Cardiac muscle cell (in vitro differentiated cells and primary cell): Measurements from ENCODE around the gene APOBEC3F. TPM values are rescaled to one million over a fixed set of nuclear protein-coding genes. Genes with fewer than 3 reads are reported as not detected.
A peak's percentile ranks its signal among the peaks of the same experiment; 100 is the strongest.
"Not testable (repeated sequence)": the region's sequence is repeated elsewhere in the genome, so short reads cannot be mapped to it uniquely, and the experiment has no call there.

Experiments used
- DNase-seq, 2 donors: peaks; one replicate each; pipeline versions ENCODE4 v3.0.0 to v3.0.0-alpha.2; 2010 to 2017; ENCODE audit warnings: low read depth in 1 of 2, low spot score in 1 of 2
- H3K27ac ChIP-seq: fragments of 200-600 bp; sonication (generic); 2 replicates; pipeline ENCODE4 v1.5.1; 2016
- H3K27me3 ChIP-seq: fragments of 200-600 bp; sonication (generic); 2 replicates; pipeline ENCODE4 v1.6.0; 2016; ENCODE audit warnings: control low read depth
- H3K36me3 ChIP-seq: fragments of 200-600 bp; sonication (generic); 2 replicates; pipeline ENCODE4 v1.5.1; 2016; ENCODE audit warnings: control low read depth
- H3K4me1 ChIP-seq: fragments of 200-600 bp; sonication (generic); 2 replicates; pipeline ENCODE4 v1.8.1; 2017; ENCODE audit warnings: low read depth, mild to moderate bottlenecking, mixed run types
- H3K4me3 ChIP-seq: fragments of 200-600 bp; sonication (generic); 2 replicates; pipeline ENCODE4 v1.5.1; 2016; ENCODE audit warnings: mild to moderate bottlenecking
- H3K9me3 ChIP-seq: fragments of 200-600 bp; sonication (generic); 2 replicates; pipeline ENCODE4 v1.5.1; 2017; ENCODE audit warnings: low read depth, mild to moderate bottlenecking, control low read depth
- polyA plus RNA-seq: library from polyadenylated mRNA; unstranded; fragments of >200 nt; fragmentation: Nextera tagmentation; extraction: Ambion mirVana; gene quantifications from 2 replicates; pipeline ENCODE4 v1.2.1, GENCODE V29; 2016
- total RNA-seq: library from RNA; depleted of rRNA; stranded (reverse); fragments of >200 nt; gene quantifications from 2 replicates; pipeline ENCODE4 v1.2.3, GENCODE V29; 2016
- TF ChIP-seq, protein P1 (sequence below): IDR thresholded peaks from 2 replicates; pipeline ENCODE4 v1.5.1; 2012; ENCODE audit warnings: low read depth, mild to moderate bottlenecking, low read length

APOBEC3F gene
- total RNA-seq (11.8 and 12.9 TPM in 2 replicates), polyA plus RNA-seq (24.2 and 25.0 TPM in 2 replicates)

DNA sequence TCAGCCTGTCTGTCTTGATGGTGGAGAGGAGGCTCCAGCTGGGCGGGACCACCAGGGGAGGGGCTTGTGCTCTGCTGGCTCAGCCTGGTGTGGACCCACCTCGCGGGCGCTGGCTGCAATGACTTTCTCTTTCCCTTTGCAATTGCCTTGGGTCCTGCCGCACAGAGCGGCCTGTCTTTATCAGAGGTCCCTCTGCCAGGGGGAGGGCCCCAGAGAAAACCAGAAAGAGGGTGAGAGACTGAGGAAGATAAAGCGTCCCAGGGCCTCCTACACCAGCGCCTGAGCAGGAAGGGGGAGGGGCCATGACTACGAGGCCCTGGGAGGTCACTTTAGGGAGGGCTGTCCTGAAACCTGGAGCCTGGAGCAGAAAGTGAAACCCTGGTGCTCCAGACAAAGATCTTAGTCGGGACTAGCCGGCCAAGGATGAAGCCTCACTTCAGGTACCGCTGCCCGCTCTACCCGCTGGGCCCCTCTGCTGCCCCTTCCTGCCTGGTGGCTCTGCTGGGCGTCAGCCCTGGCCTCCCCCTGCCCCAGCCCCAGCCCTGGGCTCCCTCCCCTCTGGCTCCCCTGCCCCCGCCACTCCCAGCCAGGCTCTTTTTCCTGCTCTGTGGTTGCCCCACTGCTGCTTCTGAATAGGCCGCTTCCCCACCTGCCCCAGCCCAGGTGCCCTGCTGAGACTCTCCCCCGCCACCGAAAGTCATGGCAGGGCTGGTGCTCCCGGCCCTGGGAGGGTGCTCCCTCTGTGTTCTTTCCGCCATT is at the start of gene APOBEC3F:
TSS of gene APOBEC3F (plus strand) at position 327 of the 759 bp plus-strand sequence. CDS start at position 424, 97 bp downstream.
- not testable (repeated sequence) for H3K27me3 ChIP-seq, H3K36me3 ChIP-seq, H3K9me3 ChIP-seq
- peak; percentile 61 to 73 for DNase-seq
- H3K27ac ChIP-seq, result peak within 1 kb of the TSS; percentile 87
- peaks cover 17% of the 10 kb centered on the region for H3K4me1 ChIP-seq
- peak within 1 kb of the TSS; percentile 58 for H3K4me3 ChIP-seq

DNA sequence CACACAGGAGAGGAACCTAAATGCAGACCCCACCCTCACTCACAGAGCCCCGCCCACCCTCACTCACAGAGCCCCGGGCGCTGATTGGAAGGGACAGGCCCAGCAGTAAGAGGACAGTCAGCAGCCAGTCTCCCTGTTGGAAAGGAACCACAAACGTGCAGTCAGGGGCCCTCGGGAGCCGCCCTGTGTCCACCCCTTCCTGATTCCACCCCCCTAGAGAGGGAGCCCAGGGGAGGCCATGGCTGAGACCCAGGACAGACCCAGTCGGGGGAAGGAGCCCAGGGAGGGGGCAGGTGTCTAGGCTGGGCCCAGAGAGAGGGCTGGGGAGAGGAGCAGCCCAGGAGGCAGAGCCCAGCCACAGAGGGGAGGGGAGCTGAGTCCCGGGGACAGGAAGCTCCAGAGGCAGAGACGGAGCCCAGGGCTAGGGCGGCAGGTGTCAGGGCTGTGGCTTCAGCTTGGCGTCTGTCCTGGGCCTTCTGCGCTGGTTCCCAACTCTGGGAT is 47.7 kb upstream of the APOBEC3F start:
- not testable (repeated sequence) for H3K9me3 ChIP-seq, H3K4me3 ChIP-seq, H3K4me1 ChIP-seq, H3K36me3 ChIP-seq, H3K27me3 ChIP-seq
- peak in 1 of 2 donors; percentile 78 for DNase-seq
- H3K27ac ChIP-seq, result peak overlapping the region; percentile 66

DNA sequence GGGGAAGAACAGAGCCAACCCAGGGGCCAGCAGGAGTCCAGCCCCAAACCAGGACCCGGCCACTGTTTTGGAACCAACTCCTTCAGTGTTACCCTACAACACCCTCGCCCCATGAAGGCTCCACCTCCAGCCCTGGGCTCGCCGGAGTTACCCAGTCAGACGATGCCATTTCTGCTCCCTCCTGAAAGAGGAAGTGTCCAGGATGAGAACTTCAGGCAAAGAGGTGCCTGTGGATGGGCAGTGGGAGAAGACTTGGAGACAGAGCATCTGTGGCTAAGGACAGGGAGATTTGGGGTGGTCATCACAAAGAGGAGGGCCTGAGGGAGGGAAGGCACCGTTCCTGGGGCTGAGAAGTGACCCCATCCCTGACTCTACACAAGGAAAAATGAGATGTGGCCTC is 44.6 kb upstream of the APOBEC3F start:
- TF ChIP-seq, protein P1, sequence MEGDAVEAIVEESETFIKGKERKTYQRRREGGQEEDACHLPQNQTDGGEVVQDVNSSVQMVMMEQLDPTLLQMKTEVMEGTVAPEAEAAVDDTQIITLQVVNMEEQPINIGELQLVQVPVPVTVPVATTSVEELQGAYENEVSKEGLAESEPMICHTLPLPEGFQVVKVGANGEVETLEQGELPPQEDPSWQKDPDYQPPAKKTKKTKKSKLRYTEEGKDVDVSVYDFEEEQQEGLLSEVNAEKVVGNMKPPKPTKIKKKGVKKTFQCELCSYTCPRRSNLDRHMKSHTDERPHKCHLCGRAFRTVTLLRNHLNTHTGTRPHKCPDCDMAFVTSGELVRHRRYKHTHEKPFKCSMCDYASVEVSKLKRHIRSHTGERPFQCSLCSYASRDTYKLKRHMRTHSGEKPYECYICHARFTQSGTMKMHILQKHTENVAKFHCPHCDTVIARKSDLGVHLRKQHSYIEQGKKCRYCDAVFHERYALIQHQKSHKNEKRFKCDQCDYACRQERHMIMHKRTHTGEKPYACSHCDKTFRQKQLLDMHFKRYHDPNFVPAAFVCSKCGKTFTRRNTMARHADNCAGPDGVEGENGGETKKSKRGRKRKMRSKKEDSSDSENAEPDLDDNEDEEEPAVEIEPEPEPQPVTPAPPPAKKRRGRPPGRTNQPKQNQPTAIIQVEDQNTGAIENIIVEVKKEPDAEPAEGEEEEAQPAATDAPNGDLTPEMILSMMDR, result no peak
- DNase-seq, result no peak
- H3K27ac ChIP-seq, result no peak overlapping the region
- H3K27me3 ChIP-seq, result no peaks in the 10 kb centered on the region
- H3K36me3 ChIP-seq, result no peaks in the 10 kb centered on the region
- peaks cover 3% of the 10 kb centered on the region for H3K4me1 ChIP-seq
- no peak overlapping the region for H3K4me3 ChIP-seq
- no peaks in the 10 kb centered on the region for H3K9me3 ChIP-seq

GRCh38 chr22:38997518-38997917 is 43.1 kb upstream of the APOBEC3F start:
- no peaks in the 10 kb centered on the region for H3K9me3 ChIP-seq
- DNase-seq, result no peak
- H3K4me3 ChIP-seq, result no peak overlapping the region
- TF ChIP-seq, protein P1, result no peak
- peaks cover 3% of the 10 kb centered on the region for H3K4me1 ChIP-seq
- H3K27ac ChIP-seq, result no peak overlapping the region
- no peaks in the 10 kb centered on the region for H3K36me3 ChIP-seq
- H3K27me3 ChIP-seq, result no peaks in the 10 kb centered on the region

DNA sequence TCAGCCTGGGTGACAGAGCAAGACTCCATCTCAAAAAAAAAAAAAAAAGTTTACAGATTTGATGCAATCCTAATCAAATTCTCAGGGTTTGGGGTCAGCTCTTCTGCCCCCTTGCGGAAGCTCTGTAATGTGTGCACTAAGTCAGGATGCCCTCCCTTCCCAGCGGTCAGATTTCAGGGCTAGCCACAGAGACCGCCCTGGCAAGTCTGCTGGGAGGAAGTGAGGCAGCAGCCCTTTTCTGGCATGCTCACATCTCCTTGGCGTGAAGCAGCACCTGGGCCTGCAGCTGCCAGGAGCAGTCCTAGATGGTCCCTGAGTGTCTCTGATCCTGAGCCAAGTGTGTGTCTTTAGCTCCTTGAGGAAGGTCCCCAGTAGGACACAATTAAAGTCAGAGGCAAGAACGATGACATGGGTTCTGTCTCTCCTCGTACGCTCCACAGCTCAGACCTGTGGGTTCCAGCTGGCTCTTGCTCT is 37.5 kb upstream of the APOBEC3F start:
- H3K36me3 ChIP-seq, result no peaks in the 10 kb centered on the region
- peak; percentile 77 to 91 for DNase-seq
- no peaks in the 10 kb centered on the region for H3K27me3 ChIP-seq
- TF ChIP-seq, protein P1, result peak; percentile 72
- peak overlapping the region; percentile 5 for H3K27ac ChIP-seq
- no peak overlapping the region for H3K4me3 ChIP-seq
- no peaks in the 10 kb centered on the region for H3K9me3 ChIP-seq
- H3K4me1 ChIP-seq, result no peaks in the 10 kb centered on the region

DNA sequence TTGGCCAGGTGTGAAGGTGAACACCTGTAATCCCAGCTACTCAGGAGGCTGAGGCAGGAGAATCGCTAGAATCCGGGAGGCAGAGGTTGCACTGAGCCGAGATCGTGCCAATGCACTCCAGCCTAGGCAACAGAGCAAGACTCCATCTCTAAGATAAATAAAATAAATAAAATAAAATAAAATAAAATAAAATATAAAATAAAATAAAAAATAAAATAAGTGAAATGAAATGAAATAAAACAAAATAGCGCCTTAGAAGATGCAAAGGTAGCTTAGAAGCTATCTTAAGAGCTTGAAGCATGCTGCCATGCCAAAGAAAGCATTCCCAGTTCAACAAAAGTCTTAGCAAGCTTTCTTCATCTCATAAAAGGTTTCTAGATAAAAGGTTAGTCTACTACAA is 33.5 kb upstream of the APOBEC3F start:
- no peaks in the 10 kb centered on the region for H3K36me3 ChIP-seq
- no peaks in the 10 kb centered on the region for H3K9me3 ChIP-seq
- H3K4me1 ChIP-seq, result no peaks in the 10 kb centered on the region
- TF ChIP-seq, protein P1, result no peak
- no peak overlapping the region for H3K27ac ChIP-seq
- no peaks in the 10 kb centered on the region for H3K27me3 ChIP-seq
- DNase-seq, result no peak
- no peak overlapping the region for H3K4me3 ChIP-seq

DNA sequence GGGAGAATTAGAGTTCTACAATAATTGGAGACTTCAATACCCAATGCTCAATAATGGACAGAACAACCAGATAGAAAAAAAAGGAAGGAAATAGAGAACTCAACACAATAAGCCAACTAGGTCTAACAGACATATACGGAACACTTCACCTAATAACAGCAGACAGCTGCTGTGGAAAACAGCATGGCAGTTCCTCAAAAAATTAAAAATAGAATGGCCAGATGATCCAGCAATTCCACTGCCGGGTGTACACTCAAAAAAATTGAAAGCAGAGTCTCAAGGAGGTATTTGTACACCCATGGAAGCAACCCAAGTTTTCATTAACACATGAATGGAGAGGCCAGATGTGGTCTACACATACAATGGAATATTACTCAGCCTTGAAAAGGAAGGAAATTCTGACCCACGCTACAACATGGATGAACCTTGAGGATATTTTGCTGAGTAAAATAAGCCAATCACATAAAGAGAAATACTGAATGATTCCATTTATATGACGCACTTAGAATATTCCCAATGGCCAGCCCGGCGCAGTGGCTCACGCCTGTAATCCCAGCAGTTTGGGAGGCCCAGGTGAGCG is 32.3 kb upstream of the APOBEC3F start:
- H3K9me3 ChIP-seq, DNase-seq, H3K27me3 ChIP-seq, H3K4me3 ChIP-seq, H3K4me1 ChIP-seq, H3K36me3 ChIP-seq, H3K27ac ChIP-seq: not testable (repeated sequence)
